Measurements from ENCODE around the gene CERS6.

DNA sequence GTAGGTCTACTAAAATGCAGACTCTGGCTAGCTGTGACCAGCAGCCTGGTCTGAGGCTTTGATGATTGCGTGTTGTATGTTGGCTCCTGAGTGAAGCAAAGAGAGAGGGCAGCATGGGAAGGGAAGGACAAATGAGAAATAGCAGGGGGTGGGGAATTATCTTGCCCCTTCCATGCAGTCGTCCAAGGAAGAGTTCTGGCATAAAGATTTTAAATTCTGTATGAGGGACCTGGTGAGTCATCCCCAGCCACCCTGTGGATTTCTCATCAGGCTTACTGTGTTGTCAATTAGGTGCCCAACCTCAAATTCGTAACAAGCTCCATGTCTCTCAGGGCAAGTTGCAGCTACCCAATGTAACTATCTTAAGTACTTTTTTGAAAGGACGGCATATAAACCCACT, 274.3 kb downstream of the CERS6 start:
- TF ChIP-seq, protein P1, sequence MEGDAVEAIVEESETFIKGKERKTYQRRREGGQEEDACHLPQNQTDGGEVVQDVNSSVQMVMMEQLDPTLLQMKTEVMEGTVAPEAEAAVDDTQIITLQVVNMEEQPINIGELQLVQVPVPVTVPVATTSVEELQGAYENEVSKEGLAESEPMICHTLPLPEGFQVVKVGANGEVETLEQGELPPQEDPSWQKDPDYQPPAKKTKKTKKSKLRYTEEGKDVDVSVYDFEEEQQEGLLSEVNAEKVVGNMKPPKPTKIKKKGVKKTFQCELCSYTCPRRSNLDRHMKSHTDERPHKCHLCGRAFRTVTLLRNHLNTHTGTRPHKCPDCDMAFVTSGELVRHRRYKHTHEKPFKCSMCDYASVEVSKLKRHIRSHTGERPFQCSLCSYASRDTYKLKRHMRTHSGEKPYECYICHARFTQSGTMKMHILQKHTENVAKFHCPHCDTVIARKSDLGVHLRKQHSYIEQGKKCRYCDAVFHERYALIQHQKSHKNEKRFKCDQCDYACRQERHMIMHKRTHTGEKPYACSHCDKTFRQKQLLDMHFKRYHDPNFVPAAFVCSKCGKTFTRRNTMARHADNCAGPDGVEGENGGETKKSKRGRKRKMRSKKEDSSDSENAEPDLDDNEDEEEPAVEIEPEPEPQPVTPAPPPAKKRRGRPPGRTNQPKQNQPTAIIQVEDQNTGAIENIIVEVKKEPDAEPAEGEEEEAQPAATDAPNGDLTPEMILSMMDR (IDR thresholded peaks at IDR 0.05): no peak
- TF ChIP-seq POLR2AphosphoS5 (IDR thresholded peaks at IDR 0.05): no peak
- no peak for TF ChIP-seq POLR2A (IDR thresholded peaks at IDR 0.05; ENCODE audit: low read depth)

Data from esophagus muscularis mucosa (tissue), 3 donors.